HG03280 (cell line): ENCODE measurements around the gene SPEF2.
"Not testable (repeated sequence)": the region's sequence is repeated elsewhere in the genome, so short reads cannot be mapped to it uniquely, and the experiment has no call there.

Experiments
- ATAC-seq: cut with Tn5 transposase; IDR thresholded peaks from one replicate; pipeline ENCODE4 v1.9.1; 2021; ENCODE audit warnings: mild to moderate bottlenecking, moderate library complexity; ENCODE audit not compliant: unreplicated experiment

The SPEF2 gene

GRCh38 chr5:35850967-35851680 is 233.5 kb downstream of the SPEF2 start:
- ATAC-seq, result no peak

GRCh38 chr5:35852084-35852734 is 234.5 kb downstream of the SPEF2 start:
- no peak for ATAC-seq

DNA sequence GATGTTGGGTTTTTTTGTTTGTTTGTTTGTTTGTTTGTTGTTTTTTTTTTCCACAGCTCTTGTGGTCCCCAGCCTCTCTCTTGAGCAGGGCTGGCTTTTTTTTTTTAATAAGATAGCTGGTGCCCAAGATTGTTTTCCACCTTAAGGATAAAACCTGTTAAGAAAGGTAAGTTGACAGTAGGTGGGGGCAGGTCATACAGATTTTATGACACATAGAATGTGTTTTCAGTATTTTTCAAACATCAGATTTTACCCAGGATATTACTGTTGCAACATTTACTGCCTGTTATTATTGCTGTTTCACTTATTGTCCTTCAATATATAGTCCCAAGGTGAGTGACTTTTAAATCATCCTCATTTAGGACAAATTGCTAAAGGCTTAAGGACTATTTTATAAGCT is 235.1 kb downstream of the SPEF2 start:
- ATAC-seq, result no peak

GRCh38 chr5:35853631-35854030 is 236.0 kb downstream of the SPEF2 start:
- ATAC-seq, result no peak

DNA sequence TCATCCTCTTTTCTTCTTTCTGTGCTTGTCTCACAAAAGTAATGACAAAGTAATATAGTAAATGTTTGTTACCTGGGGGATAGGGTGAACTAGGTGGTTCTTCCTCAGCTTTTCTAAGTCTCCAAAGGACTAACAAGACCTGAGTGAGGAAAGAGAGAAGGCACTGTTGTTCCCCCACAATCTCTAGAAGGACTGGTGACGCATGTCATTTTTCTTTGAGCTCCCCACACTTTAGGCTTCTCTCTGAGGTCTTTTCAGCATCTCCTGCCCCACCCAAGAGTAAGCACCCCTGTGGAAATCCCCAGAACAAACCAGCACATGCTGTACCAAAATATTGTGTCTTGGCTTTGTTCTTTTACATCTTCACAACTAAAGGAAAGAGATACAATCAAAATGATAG is 236.6 kb downstream of the SPEF2 start:
- ATAC-seq, result no peak

- ATAC-seq, result no peak
Observed at GRCh38 chr5:35855187-35855586, 237.5 kb downstream of the SPEF2 start.

- ATAC-seq, result not testable (repeated sequence)
Observed at GRCh38 chr5:35856186-35856764, 238.6 kb downstream of the SPEF2 start.

DNA sequence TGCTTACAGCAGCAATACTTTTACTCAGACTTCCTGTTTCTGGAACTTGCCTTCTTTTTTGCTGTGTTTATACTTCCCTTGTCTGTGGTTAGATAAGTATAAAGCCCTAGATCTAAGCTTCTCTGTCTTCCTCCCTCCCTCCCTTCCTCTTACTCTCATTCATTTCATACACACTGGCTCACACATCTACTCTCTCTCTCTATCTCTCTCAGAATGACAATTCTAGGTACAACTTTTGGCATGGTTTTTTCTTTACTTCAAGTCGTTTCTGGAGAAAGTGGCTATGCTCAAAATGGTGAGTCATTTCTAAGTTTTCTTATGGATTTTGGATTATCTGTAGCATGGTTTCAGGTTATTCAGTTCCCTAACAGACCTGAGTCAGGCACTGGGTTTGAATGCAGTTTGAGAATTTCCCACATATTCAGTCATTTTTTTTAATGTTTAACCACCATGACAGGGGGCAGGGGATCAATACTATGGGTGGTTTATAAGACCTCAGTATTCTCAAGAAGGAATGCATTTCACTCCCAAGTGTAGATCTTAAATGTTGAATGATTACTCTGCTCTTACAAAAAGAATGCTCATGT is 239.2 kb downstream of the SPEF2 start, which contains the start of gene IL7R:
Gene IL7R (plus strand): TSS at position 127 of the 587 bp plus-strand sequence. CDS start 87 bp downstream, at position 214.
- ATAC-seq, result no peak

GRCh38 chr5:35857606-35858205 is 240.0 kb downstream of the SPEF2 start:
- ATAC-seq, result no peak

DNA sequence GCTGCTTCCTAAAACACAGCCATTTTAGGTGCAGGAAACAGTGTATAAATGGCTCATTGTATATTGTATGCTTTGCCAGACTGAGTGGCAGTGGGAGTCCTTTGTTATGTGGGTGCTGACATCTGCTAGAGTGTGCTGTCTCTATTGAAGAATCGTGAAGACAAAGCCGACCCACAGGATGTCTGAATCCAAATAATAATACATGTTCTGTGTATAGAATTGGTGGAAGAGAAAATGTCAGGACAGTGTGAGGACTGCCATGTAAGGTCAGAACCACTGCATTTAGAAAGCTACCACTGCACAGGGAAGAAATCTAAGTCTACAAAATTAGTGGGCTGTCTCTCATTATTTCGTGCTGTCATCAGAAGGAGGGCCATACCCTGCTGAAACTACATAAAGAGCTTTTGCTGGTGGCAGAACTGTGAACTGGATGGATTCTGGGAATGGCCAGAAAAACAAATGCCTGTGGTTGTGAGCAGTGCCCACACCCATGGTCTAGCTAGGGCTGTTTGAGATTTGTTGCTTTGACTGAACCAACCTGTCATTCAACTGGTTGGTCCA is 241.5 kb downstream of the SPEF2 start:
- no peak for ATAC-seq

GRCh38 chr5:35860686-35861085 is 243.0 kb downstream of the SPEF2 start:
- ATAC-seq, result no peak

DNA sequence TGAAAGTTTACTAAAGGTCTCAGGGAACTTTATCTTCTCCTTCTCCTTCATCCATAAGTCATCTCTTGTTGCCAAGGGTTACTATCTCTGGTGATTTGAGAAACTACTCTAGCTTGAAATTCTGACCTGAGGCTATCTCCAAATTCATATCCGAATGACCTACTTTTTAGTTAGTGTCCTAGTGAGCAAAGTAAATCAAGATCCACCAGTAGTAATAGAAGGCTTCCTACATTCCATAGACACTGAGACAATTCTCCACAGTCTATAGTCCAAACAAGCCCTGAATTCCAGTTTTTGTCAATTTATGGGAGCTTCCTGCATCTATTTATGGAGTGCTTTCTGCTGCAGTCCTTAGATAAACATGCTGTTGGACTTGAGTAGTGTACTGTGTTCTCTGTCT is 244.1 kb downstream of the SPEF2 start:
- no peak for ATAC-seq

GRCh38 chr5:35862126-35862525 is 244.5 kb downstream of the SPEF2 start:
- ATAC-seq, result no peak

DNA sequence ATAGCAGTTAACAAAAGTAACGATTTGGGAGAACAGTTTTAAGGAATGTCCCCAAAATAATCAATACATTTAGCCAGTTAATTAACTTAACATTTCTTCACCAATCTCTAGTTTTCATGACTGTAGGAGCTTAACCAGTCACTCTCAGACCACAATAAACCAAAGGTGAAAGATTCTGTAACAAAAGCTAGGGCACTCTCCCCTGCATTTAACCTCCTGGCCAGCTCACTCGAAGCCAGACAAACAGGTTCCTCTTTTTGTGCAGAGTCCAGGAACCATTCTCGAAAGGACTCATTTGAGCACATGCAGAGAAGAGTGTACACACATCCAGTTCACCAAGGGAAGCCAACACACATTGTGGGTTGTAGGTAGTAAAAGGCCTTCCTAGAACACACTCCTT is 245.5 kb downstream of the SPEF2 start:
- ATAC-seq, result no peak
